NCI-H2227 treated with DMSO at 0.1 percent for 48 hours (cell line): ENCODE measurements around the gene WDR90.

Source experiments
- DNase-seq: peaks from one replicate; lab custom pipeline; 2025; lab: John Stamatoyannopoulos, UW

Gene WDR90

GRCh38 chr16:676565-676902, 27.4 kb downstream of the WDR90 start:
- DNase-seq = no peak

GRCh38 chr16:676913-677312, 27.7 kb downstream of the WDR90 start:
- no peak for DNase-seq

DNA sequence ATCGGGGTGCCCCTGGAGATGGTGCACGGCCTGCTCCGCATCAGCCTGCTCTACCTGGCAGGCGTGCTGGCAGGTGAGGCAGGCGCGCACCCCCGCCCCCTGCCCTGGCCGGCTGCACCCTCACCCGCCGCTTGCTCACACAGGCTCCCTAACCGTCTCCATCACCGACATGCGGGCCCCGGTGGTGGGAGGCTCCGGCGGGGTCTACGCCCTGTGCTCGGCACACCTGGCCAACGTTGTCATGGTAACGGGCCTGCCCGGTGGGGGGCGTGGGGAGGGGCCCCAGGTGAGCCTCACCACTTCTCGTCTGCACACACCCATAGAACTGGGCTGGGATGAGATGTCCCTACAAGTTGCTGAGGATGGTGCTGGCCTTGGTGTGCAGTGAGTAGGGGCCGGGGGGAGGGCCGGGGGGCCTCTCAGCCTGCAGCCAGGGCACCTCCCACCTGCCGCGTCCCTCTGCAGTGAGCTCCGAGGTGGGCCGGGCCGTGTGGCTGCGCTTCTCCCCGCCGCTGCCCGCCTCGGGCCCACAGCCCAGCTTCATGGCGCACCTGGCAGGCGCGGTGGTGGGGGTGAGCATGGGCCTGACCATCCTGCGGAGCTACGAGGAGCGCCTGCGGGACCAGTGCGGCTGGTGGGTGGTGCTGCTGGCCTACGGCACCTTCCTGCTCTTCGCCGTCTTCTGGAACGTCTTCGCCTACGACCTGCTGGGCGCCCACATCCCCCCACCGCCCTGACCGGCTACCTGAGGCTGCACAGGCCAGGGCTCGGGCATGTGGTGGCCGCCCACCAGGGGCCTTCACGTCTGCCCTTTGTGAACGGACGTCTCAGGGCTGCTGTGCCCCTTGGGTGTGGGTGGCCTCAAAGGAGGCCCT, 28.4 kb downstream of the WDR90 start:
- no peak for DNase-seq

DNA sequence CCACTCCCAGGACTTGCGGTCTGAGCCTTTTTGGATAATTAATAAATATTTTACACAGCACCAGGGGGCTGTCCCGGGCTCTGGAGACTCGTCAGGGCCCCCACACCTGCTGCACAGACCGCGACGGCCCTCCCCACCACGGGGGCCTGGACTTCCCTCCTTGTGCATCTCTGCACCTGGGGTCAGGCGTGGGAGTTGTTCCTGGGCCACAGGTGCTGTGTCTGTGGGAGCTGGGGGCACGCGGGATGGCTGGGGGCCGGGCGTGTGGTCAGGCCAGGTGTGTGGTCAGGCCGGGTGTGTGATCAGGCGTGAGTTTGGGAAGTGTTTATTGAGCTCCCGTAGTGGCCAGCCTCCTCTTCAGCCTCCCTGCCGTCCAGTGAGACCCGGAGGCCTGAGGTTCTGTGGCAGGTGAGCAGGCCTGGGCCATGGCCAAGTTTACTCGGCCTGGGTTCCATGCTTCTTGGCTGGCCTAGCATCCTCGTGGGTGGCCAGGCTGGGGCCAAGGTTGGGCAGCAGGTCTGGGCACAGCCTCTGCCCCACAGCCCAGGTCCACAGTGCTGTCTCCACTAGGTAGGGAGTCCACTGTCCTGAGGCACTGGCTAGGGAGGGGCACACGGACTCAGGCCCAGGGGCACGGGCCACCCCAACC, 29.2 kb downstream of the WDR90 start:
- DNase-seq = no peak

GRCh38 chr16:678858-679813, 30.0 kb downstream of the WDR90 start:
- DNase-seq = peak; percentile 86

DNA sequence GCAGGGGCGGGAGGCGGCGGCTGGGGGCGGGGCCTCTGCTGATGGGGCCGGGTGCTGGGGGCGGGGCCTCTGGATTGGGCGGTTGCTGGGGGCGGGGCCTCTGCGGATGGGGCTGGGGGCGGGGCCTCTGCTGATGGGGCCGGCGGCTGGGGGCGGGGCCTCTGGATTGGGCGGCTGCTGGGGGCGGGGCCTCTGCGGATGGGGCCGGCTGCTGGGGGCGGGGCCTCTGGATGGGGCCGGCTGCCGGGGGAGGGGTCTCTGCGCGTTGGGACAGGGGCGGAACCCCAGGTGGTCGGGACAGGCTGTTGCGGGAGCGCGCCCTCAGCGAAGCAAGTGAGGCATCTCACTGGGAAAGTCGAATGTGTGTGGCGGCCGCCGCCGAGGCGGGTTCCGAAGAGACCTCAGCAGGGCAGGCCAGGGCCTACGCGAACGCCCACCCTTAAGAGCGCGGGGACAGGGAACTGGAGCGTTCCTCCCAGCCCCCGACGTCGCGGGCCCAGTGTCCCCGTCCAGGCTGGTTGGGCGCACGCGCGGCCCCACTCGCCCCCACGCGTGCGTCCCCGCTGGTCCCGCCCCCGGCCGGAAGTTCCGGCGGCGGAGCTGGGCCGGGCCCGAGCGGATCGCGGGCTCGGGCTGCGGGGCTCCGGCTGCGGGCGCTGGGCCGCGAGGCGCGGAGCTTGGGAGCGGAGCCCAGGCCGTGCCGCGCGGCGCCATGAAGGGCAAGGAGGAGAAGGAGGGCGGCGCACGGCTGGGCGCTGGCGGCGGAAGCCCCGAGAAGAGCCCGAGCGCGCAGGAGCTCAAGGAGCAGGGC, 30.9 kb downstream of the WDR90 start, which contains the start of gene STUB1:
TSS of gene STUB1 (plus strand) at position 597 of the 811 bp plus-strand sequence. CDS start at position 713, 116 bp downstream.
- peak; percentile 87 for DNase-seq

DNA sequence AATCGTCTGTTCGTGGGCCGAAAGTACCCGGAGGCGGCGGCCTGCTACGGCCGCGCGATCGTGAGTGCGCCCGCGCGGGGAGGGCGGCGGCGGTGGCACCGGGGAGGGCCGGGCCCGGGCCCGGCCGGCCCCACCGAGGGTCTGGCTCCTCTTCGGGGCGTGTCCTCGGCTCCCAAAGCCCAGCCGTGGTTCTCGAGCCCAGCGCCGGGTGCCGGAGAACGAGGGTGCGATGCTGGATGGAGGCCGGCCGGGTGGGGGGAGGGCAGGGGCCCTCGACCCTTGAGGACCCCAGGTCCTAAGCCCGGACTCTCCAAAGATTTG, 31.4 kb downstream of the WDR90 start:
- no peak for DNase-seq

- DNase-seq = no peak
These were observed 32.0 kb downstream of the WDR90 start for GRCh38 chr16:680967-681745.

GRCh38 chr16:681746-682427, 32.7 kb downstream of the WDR90 start:
- DNase-seq = no peak

DNA sequence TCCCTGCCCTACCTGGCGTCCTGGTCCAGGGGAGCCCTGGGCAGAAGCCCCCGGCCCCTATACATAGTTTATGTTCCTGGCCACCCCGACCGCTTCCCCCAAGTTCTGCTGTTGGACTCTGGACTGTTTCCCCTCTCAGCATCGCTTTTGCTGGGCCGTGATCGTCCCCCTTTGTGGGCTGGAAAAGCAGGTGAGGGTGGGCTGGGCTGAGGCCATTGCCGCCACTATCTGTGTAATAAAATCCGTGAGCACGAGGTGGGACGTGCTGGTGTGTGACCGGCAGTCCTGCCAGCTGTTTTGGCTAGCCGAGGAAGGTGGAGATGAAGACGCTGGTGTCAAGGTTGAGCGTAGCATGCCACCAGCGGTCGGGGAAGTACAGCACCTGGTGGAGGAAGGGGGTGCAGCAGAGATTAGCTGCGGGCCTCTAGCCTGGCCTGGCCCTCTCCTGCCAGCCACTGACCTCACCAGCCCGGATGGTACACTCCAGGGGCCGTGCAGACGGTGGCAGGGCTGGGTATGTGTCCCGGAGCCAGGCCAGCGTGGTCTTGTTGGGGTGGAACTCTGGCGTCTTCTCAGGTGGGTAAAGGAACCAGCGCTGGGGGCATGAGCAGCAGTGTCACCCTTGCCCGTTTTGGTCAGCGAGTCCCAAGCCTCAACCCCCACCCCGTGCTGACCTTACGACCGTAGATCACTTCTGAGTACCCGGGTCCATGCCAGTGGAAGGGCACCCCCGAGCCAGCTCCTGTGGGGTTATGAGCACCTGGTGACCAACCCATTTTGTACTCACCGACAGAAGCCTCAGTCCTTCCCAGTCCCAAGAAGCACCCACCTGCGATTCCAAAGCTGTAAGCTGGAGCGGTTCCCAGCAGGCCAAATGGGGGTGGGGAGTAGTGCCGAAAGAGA, 33.6 kb downstream of the WDR90 start:
- no peak for DNase-seq

DNA sequence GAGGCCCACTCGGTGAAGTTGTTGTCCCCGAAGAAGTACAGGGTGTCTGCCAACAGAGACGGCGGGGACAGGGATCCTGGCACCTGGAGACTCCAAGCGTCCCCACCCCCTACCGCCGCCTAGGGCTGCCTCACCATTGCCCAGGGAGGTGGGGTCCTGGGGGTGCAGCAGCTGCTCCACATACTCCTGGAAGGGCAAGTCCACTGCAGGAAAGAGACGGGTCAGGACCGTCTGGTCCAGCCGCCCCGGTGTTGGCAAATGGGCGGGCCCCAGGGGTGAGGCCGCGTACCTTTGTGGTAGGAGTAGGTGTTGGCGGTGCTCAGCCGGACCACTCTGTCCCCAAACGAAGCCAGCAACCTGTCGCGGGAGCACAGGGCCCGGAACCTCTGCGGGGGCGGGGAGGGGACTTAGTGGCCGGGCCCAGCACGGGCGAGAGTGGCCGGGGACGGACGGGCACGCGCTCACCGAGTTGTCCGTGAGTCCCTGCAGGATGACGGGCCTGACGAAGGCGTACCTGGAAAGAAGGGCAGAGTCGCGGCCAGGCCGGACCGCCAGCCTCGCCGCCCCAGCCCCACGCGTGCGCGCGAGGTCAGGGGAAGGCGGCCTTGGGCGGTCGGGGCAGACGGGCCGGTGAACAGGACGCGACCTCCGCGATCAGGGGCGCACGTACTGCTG, 34.4 kb downstream of the WDR90 start:
- DNase-seq = no peak

DNA sequence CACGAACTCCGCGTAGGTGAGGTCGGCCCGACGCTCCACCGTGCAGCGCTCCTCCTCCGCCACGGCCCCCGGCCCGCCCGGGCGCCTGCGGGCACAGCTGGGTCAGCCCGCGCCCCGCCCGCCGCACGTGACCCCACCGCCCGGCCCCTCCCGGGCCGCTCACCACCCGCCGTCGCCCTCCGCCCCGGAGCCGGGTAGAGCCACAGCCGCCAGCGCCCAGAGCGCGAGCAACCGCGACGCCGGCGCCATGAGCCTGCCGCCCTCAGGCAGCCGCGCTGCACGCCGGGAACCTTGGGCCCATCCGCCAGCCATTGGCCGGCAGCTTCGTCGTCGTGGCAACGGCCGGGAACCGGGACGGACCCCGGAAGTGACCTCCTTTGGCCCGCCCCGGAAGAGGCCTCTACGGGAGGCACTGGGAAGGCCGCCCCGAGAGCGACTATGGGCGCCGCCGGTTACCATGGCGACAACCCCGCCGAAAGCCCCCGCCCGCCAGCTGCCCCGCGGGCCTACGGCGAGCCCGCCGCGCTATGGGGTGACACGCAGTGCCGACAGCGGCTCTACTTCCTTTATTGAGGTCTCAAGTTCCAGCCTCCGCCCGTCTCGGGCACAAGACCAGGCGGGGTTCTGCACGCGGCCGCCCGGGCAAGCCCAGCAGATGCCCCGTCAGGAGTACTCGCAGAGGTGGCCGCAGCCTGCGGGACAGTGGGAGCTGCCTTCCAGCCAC, 35.1 kb downstream of the WDR90 start, which contains the start of gene JMJD8:
TSS of gene JMJD8 (minus strand) at position 264 of the 724 bp plus-strand sequence. CDS start at position 249, 15 bp downstream.
- peak; percentile 56 for DNase-seq

GRCh38 chr16:684961-685696, 36.0 kb downstream of the WDR90 start:
- DNase-seq = no peak

GRCh38 chr16:685967-686366, 36.8 kb downstream of the WDR90 start:
- no peak for DNase-seq

- no peak for DNase-seq
These were observed 37.5 kb downstream of the WDR90 start for GRCh38 chr16:686459-687260.

DNA sequence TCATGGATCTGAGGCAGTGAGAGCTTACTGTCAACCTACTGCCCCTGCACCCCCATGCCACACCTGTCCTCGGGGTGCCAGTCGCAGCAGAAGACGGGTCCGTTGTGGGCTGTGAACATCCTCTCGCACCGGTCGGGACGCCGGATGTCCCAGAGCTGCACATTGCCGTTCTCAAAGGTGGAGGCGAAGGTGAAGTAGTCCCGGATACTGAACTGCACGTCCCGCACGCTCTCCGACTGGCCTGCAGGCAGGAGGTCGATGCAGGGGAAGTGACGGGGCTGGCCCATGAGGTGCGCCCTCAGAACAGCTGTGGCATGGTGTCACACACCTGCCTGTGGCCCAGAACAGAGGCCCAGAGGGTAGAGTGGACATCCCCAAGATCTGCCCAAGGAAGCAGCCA, 38.3 kb downstream of the WDR90 start:
- no peak for DNase-seq
